Neural progenitor cell (in vitro differentiated cells): ENCODE measurements around the gene ZDHHC11.
"Not testable (repeated sequence)": the region's sequence is repeated elsewhere in the genome, so short reads cannot be mapped to it uniquely, and the experiment has no call there.

Source experiments
- CTCF ChIP-seq: fragments of 200-600 bp; sonication (generic); IDR thresholded peaks from 2 replicates; pipeline ENCODE4 v1.5.1; 2017; ENCODE audit warnings: antibody characterized with exemption, mild to moderate bottlenecking
- EZH2 ChIP-seq: fragments of 200-600 bp; sonication (generic); IDR thresholded peaks from 2 replicates; pipeline ENCODE4 v1.6.1; 2017; ENCODE audit warnings: antibody characterized with exemption, mild to moderate bottlenecking, moderate library complexity
- EZH2phosphoT487 ChIP-seq: fragments of 200-600 bp; sonication (generic); IDR thresholded peaks from 2 replicates; pipeline ENCODE4 v1.6.1; 2017; ENCODE audit warnings: antibody characterized with exemption

GRCh38 chr5:813575-813974, 37.2 kb downstream of the ZDHHC11 start:
- not testable (repeated sequence) for TF ChIP-seq EZH2, CTCF, EZH2phosphoT487
